DND-41 (cell line): ENCODE data around the gene KSR2.

Source experiments
- EZH2 ChIP-seq: IDR thresholded peaks from 3 replicates; pipeline ENCODE4 v1.6.1; 2012; ENCODE audit warnings: borderline replicate concordance, low read depth, mild to moderate bottlenecking, moderate library complexity, low read length, inconsistent platforms; ENCODE audit not compliant: severe bottlenecking
- TF ChIP-seq, protein P1 (sequence below): IDR thresholded peaks from 2 replicates; pipeline ENCODE4 v1.5.1; 2012; ENCODE audit warnings: borderline replicate concordance, low read length, moderate library complexity, mild to moderate bottlenecking; ENCODE audit not compliant: poor library complexity, severe bottlenecking; ENCODE audit errors: extremely low read depth

DNA sequence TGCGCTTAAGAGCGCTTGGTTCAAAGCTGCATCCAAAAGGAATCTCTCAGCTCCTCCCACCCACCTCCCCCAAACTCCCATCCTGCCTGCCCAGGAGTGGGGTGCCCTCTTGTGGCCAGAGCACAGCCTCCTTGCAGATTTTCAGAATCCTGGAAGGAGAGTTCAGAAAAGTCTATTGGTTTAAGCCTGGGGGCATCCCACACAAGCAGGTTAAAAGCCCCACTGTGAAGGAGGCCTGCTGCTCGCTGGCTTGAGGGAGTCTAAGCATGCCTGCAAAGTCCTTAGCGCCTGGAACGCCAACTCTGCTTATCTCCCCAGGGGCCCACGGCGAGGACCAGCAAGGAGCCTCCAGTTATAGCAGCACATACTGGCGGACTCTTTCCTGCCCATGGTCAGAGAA lies 297.1 kb downstream of the KSR2 start:
- TF ChIP-seq, protein P1, sequence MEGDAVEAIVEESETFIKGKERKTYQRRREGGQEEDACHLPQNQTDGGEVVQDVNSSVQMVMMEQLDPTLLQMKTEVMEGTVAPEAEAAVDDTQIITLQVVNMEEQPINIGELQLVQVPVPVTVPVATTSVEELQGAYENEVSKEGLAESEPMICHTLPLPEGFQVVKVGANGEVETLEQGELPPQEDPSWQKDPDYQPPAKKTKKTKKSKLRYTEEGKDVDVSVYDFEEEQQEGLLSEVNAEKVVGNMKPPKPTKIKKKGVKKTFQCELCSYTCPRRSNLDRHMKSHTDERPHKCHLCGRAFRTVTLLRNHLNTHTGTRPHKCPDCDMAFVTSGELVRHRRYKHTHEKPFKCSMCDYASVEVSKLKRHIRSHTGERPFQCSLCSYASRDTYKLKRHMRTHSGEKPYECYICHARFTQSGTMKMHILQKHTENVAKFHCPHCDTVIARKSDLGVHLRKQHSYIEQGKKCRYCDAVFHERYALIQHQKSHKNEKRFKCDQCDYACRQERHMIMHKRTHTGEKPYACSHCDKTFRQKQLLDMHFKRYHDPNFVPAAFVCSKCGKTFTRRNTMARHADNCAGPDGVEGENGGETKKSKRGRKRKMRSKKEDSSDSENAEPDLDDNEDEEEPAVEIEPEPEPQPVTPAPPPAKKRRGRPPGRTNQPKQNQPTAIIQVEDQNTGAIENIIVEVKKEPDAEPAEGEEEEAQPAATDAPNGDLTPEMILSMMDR = peak; percentile 68
- no peak for TF ChIP-seq EZH2
